SKM-1 (cell line): ENCODE data around the gene PDK2.

Experiments used
- DNase-seq: peaks from one replicate; lab custom pipeline; 2025; ENCODE audit not compliant: unreplicated experiment; lab: John Stamatoyannopoulos, UW

Gene PDK2

DNA sequence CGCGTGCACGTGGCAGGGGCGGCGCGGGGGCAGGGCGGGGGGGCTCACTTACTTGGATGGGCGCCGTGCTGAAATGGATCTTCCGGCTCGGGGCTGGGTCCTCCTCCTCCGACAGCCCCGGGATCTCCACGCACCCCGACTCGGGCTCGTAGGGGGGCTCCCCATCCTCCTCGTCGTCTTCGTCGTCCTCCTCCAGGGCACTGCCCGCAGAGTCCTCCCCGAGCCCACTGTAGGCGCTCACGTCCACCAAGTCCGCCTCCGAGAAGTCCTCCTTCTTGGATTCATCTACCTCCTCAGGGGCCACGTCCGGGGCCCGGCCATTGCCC lies 53.9 kb downstream of the PDK2 start:
- no peak for DNase-seq

DNA sequence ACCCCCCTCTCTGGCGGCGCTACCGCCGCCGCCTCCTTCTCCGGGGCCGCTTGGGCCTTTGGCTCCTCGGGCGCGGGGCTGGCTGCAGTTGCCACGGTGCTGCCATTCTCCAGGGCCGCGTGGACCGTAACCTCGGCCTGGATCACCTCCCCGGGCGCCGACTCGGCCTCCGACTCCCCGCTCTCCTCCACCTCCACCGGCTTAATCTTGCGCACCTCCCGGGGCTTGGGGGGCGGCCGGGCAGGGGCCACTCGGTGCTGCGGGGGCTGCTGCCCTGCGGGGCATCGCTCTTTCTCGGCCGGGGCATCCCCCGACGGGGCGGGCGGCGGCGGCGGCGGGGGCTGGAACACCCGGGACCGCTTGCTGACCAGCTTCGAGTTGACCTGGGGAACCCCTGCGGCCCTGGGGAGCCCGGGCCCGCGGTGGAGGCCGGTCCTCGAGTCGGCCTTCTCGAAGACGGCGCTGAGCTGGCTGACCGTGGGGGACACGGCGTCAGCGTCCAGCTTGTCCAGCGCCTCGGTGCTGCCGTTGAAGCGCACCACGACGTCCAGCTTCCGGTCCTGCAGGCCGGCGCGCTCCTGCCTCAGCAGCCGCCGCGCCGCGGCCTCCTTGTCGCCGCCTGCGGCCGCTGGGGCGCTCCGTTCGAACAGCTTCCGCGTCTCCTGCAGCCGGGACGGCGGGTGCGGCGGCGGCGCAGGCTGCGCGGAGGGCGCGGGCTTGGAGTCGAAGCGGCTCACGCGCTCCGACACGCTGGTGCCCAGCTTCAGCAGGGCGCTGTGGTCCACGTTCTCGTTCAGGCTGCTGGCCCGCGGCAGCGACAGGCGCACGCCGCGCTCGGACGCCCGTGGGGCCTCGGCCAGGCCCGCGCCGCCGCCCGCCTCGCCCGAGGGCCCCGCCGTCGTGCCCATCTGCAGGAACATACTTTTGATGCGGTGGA lies 54.5 kb downstream of the PDK2 start:
- no peak for DNase-seq

DNA sequence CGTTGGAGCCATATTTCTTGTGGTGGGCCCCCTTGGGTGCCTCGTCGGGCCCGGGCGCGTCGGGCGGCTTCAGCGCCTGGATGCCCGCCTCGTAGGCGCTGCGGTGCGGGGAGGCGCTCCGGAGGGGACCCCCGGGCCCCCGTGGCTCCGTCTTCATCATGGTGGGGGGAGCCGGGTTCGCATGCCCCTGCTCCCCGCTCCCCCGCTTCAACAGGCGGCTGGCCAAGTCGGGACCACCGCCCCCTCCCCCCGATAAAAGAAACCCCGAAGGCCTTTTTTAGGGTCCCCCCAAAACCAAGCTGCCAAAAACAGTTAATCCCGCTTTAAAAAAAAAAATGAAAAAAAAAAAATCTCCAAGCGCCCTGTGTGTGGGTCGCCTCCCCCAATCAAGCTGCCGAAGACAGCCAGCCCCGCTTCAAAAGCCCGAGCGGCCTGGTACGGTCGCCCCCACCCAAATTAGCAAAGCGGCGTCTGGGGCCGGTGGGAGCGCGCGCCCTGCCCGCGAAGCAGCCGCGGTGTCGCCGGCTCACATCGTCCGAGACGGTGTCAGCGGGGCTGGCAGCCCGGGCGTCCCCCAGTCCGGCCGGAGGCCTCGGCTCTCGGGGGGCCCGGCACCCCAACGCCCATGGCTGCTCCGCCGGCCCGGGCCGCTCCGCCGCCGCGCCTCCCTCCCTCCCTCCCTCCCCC lies 55.3 kb downstream of the PDK2 start, which contains the start of gene PPP1R9B:
Gene PPP1R9B (minus strand): TSS at position 324 of the 687 bp plus-strand sequence. CDS start 164 bp downstream, at position 160.
- no peak for DNase-seq

DNA sequence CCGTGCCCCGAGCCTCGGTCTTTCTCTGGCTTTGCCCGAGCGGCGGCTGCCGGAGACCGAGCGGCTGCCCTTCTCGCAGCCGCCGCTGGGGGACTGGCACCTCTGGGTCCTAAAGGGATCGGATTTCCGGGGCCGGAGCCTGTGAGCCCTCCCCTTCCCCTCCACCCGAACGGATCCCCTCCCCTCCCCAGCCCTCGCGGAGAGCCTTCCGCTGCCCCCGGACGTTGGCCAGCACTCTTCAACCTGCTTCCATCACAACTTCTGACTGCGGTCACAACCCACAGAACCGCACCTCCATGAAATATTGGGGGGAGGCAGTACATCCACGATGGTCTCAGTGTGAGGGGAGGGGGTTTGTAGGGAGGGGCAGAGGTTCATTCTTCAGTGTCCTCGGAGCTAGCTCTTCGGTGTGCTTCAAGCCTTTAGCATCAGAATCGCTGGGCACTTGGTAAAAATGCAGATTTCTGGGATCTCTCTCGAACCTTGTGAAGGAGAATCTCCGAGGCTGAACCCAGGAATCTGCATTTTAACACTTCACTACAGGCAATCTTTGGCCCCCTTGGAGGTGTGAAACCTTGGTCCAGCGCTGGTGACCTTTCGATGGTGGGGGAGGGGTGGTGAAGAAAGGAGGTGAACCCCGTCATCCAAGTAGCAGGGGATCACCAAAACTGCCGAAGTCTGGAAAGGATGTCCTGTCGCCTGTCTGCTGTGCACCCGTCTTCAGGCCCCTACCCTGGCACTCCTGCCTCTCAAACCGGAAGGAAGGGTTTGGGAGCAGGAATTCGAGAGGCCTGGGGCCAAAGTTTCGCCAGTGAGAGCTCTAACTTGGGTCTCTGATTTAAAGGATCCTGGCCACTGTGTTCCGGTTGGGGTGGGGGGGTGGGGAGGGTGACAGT lies 56.1 kb downstream of the PDK2 start:
- DNase-seq: peak; percentile 83

DNA sequence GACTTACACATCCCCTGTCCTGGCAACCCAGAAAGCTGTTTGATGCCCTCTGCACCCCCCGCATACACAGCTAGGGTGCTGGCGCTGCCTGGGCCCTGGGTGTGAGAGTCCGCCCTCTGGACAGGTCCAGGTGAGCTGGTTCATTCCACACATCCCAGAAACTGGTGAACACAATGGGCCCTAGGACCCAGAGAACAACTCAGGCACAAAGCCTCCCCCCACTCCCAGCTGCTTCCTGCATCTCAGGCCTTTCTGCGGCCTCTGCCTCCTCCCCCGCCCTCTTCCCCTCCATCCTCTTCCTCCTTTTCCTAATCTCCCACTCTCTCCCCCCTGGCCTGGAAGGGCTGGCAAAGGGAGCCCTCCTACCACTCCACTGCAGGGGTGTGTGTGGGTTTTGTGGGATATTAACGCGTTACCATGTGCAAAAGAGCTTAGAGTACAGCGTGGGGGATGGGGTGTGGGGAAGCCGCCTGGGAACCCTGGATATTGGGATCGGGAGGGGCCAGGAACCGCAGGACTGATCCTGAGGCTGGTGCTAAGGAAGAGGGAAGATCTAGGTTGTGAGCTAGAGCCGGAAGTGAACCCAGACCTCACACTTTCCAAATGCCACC lies 56.9 kb downstream of the PDK2 start:
- peak; percentile 72 for DNase-seq

DNA sequence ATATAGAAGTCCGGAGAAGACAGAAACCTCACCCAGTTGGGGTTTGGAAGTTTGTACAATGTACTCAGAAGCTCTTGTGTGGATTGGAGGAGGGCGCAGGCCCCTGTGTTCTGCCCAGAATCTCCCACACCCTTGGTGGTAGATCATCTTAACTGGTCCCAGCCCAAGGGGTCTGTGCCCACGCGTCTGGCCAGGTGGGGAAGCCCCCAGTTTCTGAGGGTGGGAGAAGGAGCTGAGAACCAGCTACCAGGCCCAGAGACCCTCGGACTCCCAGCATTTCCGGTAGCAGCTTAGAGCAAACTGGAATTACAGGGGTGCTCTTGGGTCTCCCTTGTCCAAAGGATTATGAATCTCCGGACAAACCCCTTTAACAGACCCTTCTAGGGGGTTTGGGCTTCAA lies 57.6 kb downstream of the PDK2 start:
- no peak for DNase-seq

DNA sequence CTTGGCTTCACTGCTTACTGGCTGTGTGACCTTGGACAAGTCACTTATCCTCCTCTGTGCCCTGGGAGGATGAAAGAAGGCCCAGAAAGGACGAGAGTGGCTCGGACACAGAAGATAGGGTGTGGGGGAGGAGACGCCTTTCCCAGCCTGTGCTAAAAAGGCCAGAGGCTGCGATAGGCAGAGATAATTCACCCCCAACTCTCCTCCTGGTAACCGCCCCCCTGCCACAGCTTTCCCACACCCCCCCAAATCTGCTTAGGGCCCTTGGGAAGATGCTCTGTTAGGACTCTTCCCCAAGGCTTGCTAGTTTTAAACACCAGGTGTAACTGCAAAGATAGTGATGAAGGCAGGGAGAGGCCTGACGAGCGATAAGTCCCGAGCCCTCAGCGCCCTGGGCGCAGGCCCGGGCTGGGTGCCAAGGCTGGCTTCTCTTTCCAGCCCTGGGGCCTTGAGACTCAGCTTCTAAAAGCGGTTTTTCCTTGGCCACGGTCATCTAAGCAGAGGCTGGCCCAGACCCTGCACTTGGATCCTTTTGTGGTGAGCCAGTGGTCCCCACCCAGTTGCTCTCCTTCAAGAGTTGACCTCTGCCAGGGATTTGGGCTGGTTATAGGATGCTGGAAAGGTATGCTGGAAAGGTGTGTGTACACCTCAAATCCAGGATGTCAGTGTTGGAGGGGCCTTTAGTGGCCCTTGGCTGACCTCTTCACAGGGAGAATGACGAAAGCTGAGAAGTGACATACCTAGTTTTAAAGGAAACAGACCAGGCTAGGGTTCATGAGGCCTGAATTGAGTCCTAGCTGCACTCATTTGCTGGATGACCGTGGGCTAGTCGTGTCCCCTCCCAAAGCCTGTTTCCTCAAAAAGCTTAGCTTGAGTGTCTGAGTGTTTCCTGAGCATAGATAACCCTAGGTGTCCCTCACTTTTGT lies 58.8 kb downstream of the PDK2 start:
- no peak for DNase-seq

DNA sequence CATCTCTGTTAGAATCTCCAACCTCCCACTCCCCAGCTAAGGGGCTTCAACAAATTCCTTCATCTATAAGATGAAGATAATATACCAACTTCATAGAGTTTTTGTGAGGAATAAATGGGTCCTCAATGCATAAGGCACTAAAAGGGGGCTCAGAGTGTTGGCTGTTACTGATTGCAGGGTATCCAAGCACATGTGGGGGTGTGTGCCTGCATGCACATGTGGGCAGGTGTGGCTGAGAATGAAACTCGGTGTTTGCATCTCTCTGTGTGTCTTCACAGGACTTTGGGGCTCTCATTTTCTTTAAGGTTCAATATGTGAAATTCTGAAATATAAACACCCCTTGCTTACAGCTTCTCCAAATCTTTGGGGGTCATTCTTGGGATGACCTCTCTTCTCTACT lies 59.5 kb downstream of the PDK2 start:
- no peak for DNase-seq

DNA sequence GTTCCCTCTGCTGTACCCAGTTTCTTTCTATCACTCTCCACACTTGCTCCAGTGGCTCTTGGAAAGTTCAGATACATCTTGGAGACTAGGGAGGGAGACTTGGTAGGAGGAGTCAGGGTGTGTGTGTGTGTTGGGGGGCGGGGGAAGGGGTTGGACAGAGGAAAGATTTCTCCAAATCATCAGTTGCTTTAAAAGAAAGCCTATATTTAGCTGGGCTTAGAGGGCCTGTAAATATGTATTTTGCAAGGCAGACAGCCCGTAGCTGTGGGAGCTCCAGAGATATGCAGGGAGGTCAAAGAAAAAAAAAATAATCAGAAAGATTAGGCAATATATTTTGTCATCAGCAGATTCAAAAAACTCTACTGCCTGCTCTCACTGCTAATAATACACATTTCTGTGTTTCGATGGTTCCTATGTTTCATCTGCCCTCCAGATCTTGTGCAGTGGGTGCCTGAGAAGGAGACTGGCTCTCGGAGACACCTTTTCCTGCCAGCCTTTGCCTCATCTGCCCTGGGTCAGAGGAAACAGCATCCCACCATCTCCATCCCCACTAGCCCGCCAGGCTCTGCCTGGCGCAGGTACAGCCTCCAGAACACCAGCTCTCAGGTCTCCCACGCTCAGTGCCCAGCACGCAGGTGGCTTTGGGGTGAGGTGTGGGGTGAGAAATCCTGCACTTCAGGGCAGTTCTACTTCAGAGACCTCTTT lies 60.1 kb downstream of the PDK2 start:
- no peak for DNase-seq

DNA sequence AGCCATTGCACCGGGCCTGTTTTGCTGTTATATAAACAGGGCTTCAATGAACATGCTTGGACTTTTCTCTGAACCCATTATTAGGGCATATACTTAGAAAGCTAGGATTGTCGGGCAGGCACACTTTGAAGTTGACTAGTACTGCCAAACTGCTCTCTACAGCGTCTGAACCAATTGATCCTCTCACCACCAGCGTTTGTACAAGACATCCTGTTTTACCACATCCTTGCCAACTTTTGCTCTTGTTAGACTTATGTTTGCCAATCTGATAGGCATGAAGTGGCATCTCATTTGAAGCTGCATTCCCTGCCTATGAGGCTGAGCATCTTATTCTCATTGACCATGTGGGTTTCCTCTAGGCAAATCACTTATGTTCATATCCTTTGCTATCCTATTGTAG lies 62.7 kb downstream of the PDK2 start:
- no peak for DNase-seq

DNA sequence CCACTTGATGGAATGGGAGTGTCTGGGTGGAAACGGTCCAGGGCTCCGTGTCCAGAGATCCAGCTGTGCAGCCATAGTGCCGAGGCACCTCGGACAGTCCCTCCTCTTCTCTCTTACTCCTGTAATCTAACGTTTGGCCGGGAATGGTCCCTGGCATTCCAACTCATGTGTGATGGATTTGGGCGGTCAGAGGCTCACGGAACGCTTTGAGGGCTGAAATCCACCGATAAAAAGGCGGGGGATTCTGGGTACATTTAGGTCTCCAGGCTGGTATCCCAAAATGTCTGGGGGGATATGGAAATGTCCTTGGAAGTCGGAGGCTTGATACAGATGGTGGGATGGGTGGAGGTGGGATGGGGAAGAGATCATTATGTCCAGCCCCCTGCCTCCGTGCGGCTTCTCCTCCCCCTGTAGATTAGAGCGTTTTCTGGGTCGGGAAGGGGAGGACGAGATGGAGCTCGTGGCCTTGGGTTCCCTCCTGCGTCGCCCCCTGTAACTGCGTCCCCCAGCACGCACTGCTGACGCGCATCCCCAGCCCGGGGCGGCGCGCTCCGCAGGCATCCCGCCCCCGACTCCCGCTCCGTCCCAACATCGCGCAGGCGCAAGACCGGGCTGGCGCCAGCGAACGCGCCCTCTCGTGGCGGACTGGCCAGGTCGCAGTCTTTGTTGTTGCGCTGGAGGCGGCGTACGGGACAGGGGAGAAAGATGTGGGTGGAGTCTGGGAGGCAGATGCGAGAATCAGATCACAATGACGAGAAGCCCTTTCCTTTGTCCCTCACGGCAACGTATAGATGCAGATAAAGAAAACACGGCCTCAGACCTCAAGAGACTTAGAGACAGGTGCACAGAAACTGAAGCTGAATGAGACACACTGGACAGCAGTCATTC lies 66.1 kb downstream of the PDK2 start:
- peak; percentile 81 for DNase-seq
